IPS-18c (cell line): Measurements from ENCODE around the gene KISS1.

ENCODE experiments used
- H3K4me3 ChIP-seq: 2 replicates; pipeline ENCODE4 v1.7.0; 2013; ENCODE audit warnings: low read depth, mild to moderate bottlenecking, low read length, moderate library complexity; ENCODE audit not compliant: insufficient read depth
- H3K9me3 ChIP-seq: one replicate; pipeline ENCODE4 v1.6.1; 2013; ENCODE audit warnings: mild to moderate bottlenecking, low read length, moderate library complexity; ENCODE audit not compliant: control insufficient read depth, insufficient read depth

KISS1 gene

DNA sequence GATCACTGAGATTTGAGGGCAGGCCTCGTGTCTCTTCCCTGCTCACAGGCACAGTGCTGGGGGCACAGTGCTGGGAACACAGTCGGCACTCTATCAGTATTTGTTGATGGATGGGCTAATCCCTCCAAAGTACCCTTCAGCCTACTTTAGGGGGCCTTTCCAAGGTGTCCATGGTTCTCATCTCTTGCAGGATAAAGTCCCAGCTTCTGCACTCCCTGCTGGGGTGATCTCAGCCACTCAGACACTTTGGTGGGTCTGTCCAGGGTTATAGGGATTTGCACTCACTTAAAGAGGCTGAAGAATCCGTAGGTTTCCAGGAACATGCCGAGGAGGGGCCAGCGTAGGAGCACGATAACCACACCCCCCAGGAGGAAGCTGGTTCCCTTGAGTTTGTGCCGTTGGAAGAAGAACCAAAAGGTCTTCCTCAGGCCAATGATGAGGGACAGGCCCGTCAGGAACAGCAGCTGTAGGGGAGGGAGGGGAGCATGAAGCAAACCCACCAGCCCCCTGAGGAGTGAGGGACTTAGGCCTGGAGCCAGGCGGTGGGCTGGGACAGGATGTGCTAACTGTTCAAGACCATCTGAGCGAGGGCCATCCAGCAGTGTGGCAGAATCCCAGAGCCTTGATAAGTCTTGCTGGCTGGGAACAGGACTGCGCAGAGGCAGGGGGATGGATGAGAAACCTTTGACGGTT is 5.2 kb upstream of the KISS1 start:
- Histone ChIP-seq H3K9me3 (no peaks in the 10 kb centered on the region), H3K4me3 (no peak overlapping the region)

DNA sequence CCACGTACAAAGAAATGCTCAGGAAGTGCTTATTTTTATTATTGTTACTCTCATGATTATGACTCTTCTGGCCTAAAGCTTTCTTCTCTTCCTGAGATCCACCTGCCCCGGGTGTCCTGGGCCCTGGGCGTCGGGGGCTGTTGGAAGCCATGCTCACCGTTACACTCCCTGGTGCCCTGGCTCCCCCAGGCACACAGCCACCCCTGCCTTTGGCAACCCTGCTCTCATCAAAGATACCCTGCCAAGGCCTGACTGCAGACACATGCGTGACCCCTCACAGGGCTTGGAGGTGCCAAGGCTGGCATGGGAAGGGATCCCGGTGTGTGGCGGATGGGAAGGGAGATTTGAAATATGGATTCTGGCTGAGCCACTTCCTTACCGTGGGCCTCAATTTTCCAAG is 3.3 kb upstream of the KISS1 start:
- Histone ChIP-seq H3K4me3 (no peak overlapping the region), H3K9me3 (no peaks in the 10 kb centered on the region)

DNA sequence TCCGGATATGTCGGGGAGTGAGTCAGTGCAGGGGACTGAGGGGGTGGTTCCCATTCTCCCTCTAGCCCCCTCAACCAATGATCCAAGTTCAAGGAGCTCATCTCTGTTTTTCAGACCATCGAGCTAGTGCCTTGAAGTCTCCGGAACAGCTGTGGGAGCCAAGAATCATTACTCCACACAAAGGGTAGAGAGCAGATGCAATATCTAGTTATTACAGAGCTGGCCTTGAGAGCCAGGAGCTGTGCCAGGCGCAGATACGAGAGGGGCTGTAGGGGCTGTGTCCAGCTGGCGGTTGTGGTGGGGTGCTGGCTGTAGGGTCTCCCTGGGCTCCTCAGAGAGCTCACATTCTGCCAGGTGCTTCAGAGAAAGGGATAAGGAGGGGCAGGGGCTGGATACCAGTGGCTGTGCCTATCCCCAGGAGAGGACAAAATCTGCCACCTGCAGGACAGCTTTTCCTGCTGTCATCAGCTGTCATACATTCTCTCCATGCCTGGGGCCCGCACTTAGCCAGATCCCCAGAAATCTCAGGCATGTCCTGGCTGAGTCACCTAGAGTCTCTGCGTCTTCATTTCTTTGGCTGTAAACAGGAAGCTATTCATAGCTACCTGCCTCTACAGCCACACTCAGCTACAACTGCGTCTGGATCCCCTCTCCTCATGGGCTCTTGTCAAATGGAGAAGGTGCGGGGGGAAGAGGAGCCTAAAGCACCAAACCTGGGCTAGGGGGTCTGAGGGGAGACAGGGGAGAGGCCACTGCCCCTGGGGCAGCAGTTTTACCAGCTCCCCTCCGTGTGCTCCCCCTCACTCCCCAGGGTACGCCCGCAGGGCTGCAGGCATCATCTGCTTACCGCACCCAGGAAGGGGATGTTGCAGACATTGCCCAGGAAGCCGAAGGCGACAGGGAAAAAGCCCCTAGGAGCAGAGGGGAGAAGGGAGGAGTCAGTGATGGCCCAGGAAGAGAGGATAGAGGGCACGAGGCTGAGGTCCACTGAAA is 2.4 kb upstream of the KISS1 start:
- Histone ChIP-seq H3K4me3 (peak overlapping the region; percentile 4; the same call in 1 of the 2 replicates), H3K9me3 (no peaks in the 10 kb centered on the region)

DNA sequence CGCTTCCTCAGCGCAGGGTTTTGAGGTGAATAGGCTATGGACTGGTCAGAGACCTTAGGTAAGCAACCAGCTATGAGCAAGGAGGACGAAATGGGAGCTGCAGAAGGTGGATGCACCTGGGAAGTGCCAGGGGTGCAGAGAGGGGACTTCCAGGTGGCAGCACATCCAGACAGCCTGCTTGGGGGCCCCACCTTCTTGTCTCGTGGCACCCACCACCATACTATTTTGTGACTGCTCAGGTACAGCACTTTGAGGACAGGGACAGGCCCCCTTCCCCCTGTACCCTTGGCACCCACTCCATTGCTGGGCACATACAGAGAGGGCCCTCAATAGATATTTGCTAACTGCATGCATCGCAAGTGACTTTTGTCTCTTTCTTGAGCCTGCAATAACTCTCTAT is 777 bp upstream of the KISS1 start:
- H3K9me3 ChIP-seq = no peaks in the 10 kb centered on the region
- H3K4me3 ChIP-seq = no peak overlapping the region

DNA sequence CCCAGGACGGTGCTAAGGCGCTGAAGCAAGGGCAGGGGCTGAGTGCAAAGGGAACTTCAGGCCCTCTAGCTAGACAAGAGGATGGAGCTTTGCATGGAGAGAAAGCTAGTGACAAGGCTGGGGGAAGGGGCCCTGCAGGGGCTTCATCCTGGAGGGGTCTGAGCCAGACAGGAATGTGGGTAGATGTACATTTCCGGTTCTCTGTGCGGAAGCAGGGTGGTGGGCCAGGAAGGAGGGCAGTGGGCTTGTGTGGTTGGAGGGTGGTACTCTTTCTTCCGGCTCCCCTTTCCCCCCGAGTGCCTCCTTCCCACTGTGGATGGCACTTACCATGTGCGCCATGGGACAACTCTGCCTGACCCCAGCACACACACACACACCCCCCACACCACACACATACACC is 1.5 kb downstream of the KISS1 start:
- H3K9me3 ChIP-seq = no peaks in the 10 kb centered on the region
- no peak overlapping the region for H3K4me3 ChIP-seq

DNA sequence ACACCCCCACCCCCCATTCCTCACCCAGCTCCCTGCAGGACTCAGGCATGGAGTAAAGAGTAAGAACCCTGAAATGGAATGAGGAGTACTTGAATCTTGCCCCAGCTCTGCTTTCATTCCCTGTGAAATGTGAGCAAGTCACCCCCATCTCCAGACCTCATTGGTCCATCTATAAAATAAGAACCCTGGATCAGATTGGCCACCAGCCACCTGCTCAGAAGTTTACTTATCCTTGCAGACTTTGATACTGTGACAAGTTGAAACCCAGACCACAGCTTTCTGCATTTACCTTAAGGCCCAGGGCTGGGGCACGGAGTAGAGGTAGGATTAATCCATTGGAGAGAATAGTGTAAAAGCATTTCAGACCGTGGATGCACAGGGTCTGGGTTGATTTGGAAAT is 2.2 kb downstream of the KISS1 start:
- H3K4me3 ChIP-seq = no peak overlapping the region
- H3K9me3 ChIP-seq = no peaks in the 10 kb centered on the region

DNA sequence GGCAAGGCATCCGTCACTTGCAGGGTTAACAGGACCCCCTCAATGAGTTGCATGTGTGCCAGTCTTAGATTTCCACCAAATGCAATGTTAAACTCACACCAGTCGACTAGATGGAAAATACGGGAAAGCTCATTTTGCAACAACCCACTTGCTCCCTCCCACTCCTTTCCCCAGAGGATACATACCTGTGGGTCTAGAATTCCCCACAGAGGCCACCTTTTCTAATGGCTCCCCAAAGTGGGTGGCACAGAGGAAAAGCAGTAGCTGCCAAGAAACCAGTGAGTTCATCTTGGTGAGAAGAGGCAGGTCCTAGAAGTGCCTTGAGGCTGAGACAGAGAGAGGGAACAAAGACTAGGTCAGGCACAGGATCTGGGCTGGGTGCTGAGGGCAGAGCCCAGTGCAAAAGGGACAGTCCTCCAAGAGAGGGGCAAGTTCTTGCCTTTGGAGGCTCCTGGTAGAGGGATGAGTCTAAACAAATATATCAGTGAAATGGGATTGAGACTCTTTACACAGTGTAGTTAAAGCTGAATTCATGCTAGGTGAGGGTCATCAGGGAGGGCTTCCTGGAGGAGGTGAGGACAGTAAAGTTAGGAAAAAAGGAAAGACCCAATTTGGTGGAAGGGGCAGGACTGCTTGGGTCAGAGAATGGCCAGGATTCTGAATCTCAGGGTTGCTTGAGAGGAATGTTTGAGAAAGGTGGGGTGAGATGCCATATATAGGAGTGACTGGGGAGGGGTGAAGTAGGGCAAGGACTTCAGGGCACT is 3.5 kb downstream of the KISS1 start:
- H3K4me3 ChIP-seq = no peak overlapping the region
- H3K9me3 ChIP-seq = no peaks in the 10 kb centered on the region

DNA sequence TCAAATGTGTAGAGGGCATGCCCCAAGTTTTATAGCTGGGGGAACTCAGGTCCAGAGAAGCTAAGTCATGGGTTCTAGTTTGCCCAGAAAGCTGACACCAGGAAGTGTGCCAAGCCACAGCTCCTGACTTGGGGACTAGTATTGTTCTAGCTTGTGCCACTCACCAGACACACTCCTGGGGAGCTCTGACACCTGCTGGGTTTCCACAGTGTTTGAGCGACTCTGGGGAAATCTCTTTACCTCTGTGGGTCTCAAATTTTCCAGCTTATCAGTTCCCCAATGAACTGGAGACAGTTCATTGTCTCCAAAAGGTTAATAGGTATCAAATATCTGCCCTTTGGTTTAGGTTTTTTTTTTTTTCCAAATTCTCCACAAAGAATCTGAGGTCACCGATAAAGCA is 4.2 kb downstream of the KISS1 start:
- H3K9me3 ChIP-seq = no peaks in the 10 kb centered on the region
- H3K4me3 ChIP-seq = no peak overlapping the region

DNA sequence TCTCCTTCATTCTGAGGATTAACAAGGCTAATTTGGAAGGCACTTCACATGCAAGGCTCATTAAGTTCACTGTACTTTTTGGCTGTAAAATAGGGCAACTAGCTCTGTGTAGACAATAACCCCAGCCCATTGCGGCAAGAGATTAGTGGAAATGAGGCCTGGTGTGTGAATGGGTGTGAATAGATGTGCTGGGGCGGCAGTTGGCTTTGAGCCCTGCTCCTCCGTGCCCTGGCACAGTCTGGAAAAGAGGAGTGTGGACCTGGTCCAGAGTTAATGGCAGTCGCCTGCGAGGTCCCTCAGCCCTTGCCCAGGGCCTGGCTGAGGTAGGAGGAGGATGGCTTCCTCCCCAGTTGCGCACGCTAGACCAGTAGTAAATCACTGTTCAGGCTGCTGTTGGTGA is 4.8 kb downstream of the KISS1 start:
- Histone ChIP-seq H3K9me3 (no peaks in the 10 kb centered on the region), H3K4me3 (no peak overlapping the region)

DNA sequence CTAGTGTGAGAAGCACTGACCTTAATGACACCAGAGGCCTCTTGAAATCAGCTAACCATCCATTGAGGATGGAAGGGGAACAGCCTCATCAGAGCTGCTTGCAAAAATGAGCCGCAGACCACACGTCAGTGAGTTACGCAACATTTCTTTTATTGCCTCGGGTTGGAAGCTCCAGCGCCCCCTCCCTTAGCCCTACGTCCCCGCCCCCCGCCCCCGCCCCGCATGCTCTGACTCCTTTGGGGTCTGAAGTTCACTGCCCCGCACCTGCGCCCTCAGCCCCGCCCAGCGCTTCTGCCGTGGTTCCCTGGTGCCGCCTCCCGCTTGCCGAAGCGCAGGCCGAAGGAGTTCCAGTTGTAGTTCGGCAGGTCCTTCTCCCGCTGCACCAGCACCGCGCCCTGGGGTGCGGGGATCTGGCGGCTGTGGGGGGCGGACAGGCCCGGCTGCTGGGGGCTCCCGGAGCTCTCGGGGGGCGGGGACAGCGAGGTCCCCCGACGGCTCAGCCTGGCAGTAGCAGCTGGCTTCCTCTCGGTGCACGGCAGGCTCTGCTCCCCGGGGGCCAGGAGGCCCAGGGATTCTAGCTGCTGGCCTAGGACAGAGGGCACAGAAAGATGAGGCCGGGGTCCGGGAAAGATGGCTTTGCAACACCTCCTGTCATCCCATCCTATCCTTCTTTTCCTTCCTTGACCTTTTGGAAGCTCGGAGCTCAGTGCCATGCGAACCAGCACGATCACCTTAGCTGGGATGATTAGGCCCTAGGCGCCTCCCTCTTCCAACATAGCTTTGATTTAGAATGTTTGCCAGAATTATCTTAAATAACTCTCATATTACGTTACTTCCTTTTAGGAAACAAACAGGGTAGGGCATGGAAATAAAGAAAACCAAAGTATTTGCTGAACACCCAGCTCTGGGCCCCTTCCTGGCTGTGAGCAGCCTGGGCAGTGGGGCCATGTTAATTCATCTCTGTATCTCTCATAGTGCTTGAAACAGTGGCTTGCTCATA is 5.8 kb downstream of the KISS1 start:
- H3K4me3 ChIP-seq = peak overlapping the region; percentile 42; the same call in 1 of the 2 replicates
- no peaks in the 10 kb centered on the region for H3K9me3 ChIP-seq

DNA sequence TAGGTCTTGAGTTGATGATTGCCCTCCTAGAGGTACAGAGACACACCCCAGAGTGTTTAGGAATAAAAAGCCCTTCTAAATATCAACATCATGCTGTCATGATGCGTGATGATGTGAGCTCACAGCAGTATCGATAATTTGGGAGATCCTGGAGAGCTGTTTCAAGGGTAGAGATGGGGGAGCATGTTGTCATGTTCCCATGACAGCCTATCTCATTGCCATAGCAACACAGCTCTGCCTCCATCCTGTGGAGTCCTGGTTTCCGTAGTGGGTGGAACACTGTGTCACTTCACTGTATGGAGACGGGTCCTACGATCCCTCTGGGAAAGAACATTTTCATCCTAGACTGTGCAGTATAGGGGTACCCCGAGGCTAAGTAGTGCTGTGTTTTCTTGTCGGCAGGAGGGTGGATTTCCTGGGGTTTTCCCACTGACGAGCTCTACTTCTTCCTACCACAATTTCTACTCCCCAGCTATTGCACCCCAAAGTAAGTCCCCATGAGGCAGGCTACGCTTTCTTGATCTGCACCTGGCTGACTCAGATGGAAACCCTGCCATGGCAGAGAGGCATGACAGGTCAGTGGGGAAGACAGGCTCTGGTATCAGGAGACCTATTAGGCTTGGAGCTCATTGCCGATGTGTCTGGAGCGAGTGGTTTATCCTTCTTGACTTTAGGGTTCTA is 7.2 kb downstream of the KISS1 start:
- H3K4me3 ChIP-seq = no peak overlapping the region
- H3K9me3 ChIP-seq = no peaks in the 10 kb centered on the region

DNA sequence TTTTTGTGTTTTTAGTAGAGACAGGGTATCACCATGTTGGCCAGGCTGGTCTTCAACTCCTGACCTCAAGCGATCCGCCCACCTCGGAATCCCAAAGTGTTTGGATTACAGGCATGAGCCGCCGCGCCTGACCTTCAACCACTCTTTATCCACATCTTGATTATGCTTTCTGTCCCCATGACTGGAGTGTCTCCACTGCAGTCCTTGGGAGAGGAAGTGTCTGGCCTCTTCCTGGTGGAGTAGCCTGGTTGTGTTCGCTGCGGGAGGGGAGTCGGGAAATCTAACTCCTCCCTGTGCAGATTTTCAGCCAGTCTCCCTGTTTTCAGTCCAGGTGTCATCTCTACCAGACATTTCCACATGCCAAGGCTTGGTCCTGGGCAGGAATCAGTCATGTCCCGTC is 9.7 kb downstream of the KISS1 start:
- Histone ChIP-seq H3K4me3 (no peak overlapping the region), H3K9me3 (no peaks in the 10 kb centered on the region)

DNA sequence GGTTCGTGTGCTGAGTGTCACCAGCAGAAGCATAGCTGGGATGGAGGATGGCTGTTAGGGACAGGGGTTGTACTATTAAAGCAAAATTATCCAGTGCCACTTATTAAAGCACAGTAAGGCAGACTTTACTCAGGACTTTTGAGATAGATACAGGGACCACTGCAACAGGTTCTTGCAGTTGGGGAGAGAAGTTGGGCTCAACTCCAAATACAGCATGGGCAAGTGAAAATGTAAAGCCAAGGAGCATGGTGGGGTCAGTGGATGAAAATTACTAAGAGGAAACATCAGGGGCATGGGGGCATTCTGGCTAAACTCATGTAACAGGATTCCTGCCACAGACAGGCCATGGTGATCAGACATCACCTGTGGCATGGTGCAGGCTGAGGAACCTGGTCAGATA is 15.2 kb downstream of the KISS1 start:
- H3K9me3 ChIP-seq = no peaks in the 10 kb centered on the region
- H3K4me3 ChIP-seq = no peak overlapping the region

DNA sequence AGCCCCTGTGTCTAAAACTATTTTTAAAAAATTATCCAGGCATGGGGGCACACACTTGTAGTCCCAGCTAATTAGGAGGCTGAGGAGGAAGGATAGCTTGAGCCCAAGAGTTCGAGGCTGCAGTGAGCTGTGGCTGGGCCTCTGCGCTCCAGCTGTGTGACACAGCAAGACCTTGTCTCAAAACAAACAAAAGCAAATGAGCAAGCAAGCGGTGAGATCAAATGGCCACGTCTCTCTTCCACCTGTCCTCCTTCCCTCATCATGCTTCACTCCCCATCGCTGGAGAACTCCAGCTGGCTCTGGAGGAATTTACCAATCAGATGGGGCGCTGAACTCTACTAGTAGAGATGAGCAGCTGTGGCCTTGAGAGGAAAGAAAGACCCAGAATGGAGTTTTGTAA is 16.2 kb downstream of the KISS1 start:
- Histone ChIP-seq H3K9me3 (no peaks in the 10 kb centered on the region), H3K4me3 (no peak overlapping the region)

DNA sequence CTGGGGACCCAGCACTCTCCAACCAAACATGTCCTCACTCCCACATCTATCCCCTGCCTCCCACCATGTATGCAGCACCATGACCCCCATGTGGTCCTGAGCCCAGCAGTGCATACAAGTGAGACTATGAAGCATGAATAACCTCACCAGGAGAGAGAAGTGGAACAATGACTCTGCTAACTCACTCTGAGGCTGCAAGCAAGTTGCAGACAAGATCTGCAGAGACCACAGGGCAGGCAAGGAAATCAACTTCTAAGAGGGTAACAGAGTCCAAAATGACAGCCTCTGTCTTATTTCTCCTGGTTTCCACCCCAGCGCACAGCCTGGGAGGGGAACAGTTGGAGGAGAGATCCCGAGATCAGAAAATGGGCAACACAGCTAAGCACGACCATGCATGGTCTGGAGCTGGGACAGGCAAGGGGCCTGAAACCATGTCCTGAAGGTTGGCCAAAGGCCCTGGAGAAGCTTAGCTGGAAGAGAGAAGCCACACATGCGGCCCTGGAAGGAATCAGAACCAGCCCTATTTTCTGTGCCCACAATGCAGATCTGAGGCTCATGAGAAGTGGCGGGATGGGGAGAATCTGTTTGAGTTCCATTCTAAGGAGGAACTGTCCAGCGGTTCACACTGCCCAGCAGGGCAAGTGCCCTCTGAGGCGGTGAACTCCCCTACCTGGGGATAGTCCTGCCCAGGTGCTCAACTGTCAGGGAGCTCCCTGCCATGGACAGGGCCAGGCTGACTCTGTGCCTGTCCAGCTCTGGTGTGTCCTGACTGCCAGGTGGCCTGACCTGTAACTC is 17.6 kb downstream of the KISS1 start:
- no peak overlapping the region for H3K4me3 ChIP-seq

More for the DNA sequence above, 17.6 kb downstream of the KISS1 start:
- no peaks in the 10 kb centered on the region for H3K9me3 ChIP-seq
